ENCODE data around the gene SPIN1.

GRCh38 chr9:88436379-88436778 lies 48.1 kb downstream of the SPIN1 start:
- TF ChIP-seq ZNF70 (CRISPR knock-in tag; IDR thresholded peaks at IDR 0.05) (no peak), RARB (CRISPR knock-in tag; IDR thresholded peaks at IDR 0.05) (no peak), SNAI2 (CRISPR knock-in tag; IDR thresholded peaks at IDR 0.05) (no peak), ISL1 (CRISPR knock-in tag; IDR thresholded peaks at IDR 0.05) (no peak), ZNF8 (CRISPR knock-in tag; IDR thresholded peaks at IDR 0.05) (no peak), PPARA (CRISPR knock-in tag; IDR thresholded peaks at IDR 0.05; ENCODE audit: borderline replicate concordance) (no peak), BACH2 (CRISPR knock-in tag; IDR thresholded peaks at IDR 0.05; ENCODE audit: borderline replicate concordance) (no peak), ZFP3 (CRISPR knock-in tag; IDR thresholded peaks at IDR 0.05) (no peak), ZFP30 (CRISPR knock-in tag; IDR thresholded peaks at IDR 0.05) (no peak), CSDC2 (CRISPR knock-in tag; IDR thresholded peaks at IDR 0.05) (no peak)
